Hepatic stellate cell (primary cell): Measurements from ENCODE around the gene PCGF3.
"Not testable (repeated sequence)": the region's sequence is repeated elsewhere in the genome, so short reads cannot be mapped to it uniquely, and the experiment has no call there.

Experiments
- DNase-seq: peaks from one replicate; pipeline ENCODE4 v3.0.0; 2011; ENCODE audit warnings: low spot score

PCGF3 gene

GRCh38 chr4:668219-668618 is 37.4 kb upstream of the PCGF3 start:
- not testable (repeated sequence) for DNase-seq

DNA sequence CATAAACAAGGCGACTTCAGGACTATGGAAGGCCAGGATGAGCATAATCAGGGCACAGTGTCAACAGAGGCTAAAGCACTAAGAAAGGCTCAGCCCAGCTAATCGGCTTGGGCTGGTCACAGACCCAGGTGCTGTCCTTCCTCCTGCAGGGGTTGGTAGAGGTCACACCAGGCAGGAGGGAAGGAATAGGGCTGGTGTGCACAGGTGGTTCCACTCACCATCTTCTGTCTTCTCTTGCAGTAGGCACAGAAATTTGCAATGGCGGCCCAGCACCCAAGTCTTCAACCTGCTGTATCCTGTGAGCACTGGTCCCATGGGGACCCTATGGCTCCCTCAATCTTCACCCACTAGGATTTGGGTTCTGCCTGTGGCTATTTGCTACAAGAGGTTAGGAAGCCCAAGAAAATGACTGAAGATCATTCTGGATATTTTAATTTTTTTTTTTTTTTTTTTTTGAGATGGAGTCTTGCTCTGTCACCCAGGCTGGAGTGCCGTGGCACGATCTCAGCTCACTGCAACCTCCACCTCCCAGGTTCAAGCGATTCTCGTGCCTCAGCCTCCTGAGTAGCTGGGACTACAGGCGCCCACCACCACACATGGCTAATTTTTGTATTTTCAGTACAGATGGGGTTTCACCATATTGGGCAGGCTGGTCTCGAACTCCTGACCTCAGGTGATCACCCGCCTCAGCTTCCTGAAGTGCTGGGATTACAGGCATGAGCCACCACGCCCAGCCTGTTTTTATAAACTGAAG is 35.6 kb upstream of the PCGF3 start:
- DNase-seq: not testable (repeated sequence)

DNA sequence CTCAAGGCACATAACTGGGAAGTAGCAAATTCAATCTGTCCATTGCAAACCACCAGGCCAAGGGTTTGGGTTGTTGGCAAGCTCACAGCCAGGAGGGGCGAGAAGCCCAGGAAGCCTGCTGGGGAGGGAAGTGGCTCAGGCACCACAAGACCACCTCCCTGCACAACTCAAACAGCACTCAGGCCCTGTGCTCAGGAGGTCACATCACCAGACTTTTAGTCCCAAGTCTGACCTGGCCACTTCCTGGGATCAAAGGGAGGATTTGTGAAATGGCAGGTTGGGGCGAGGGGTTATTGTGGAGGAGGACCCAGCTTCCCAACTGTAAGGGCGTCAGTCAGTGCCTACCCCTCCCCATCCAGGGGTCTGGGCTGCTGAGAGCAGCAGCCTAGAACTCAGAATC is 33.9 kb upstream of the PCGF3 start:
- DNase-seq: no peak

DNA sequence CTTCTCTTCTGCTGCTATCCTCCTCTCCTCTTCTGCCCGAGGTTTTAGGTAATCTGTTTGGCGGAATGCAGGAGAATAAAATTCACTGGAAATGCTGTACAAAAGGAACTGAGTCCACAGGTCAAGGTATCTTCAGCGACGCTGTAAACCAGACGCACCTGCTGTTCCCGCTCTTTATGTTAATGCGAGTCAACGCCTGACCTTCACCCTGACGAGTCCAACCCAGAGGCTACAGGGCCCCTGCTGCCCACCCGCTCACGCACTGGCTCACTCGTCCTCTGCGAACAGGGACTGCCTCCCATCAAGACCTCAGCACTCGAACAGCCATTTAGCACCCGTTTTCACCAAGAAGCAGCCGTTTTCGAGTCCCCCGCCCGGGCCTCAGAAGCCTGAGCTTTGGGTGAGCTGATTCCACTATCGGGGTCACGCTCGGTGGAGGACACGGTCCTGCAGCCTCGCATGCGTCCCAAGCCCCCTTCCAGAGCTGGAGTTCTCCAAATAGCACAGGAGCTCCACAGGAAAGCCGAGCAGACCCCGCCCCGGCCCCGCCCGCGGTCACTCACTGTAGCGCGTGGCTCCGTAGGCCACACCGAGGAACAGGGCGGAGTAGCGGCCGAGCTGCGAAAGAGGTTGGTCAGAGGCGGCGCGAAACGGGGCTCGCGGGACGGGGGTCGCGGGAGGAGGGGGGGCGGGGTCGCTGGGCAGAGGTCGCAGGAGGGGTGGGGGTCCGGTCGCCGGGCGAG is 32.1 kb upstream of the PCGF3 start:
- peak; percentile 61 for DNase-seq

DNA sequence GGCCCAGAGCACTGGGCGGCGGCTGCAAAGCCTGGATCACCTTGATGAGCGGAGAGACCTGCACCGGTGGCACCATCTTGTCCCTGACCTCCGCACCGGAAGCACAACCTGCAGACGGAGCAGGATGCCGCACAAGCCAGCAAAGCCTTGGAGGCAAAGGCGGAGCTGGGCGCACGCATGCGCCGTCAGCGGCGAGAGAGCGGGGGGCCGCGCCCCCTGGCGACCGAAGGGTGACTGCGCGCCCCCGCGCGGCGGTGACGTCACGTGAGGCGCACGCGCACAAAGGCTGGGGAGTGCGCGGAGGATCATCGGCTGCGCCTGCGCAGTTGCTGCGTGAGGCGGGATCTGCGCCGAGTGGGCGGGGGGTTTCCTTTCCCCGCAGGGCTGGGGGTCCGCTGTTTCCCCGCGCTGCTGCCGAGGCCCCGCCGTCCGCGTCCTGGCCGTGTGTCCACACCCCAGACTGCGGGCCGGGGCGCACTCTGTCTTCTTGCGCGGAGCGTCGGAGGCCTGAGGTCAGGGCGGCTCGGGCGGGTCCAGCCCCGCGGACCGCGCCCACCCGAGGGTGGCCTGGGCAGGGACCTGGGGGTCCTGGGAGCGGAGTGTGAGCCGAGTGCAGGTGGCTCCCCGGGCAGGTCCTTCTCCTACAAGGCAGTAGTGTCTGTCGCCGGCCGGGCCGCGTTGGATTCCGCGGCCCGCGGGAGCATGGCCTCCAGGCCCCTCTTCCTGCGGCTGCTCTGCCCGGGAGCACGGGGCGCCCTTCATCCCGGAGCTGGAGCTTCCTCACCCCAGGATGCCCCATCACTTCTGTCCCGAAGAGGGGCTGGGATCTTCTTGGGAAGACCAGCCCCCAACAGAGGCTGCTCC is 31.2 kb upstream of the PCGF3 start, which contains the start of the genes ATP5ME and MYL5:
Gene ATP5ME (minus strand): TSS at position 105 of the 864 bp plus-strand sequence. CDS start 29 bp downstream, at position 76.
Gene MYL5 (plus strand): TSS at position 371 of the 864 bp plus-strand sequence. CDS start 3,485 bp downstream, outside the sequence.
- DNase-seq: peak; percentile 100

GRCh38 chr4:675036-675882 is 30.4 kb upstream of the PCGF3 start:
- no peak for DNase-seq

GRCh38 chr4:675980-676870 is 29.4 kb upstream of the PCGF3 start:
- DNase-seq: no peak

DNA sequence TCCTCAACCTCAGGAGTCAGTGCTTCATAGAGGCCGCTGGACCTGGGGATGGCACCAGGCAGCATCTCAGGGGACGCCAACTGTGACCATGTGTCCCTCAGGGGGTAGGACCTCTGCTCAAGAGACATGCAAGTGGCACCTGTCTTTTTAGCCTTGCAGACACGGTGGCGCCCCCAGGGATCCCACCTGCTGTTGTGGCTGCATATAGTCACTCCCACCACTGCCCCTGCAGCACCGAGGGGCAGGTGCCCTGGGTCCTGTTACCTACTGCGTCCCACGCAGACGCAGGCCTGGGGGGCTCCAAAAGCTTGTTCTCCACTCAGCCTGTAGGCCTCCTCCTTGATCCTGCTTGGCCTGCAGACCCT is 28.8 kb upstream of the PCGF3 start:
- no peak for DNase-seq

DNA sequence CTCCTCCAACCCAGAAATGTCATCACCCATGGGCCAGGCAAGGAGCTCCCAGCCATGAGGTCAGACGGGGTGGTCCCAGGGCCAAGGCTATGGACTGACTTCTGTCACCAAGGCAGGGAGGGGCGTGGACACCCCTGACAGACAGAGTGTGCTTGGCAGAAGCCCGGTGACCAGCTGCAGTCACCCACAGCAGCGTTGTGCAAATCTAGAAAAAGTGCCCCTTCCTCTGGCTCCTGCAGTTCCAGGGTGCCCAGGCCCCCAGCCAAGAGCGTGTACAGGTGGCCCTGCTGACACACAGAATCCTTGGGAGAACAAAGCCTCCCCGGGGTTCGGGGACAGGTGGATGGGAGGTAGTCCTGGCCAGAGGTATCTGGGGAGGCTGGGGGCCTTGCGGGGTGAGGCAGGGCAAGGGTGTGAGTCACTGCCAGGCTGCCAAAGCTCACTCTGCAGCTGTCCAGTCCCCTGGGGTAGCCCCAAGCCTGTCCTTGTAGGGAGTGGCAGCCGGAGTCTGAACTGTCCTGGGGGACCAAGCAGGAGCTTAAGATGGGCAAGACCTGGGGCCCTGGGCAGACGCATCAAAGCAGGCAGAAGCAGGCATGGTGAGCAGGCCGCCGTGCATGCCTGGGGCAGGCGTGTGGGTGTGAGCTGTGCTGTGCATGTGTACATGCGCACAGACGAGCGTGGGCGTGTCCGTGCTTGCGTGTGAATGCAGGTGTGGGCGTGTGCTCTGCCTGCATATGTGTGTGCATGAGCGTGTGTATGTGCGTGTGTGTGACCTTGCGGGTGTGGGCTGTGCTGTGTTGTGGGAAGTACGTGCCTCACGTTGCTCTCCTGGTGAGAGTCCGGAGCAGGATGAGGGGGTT is 28.0 kb upstream of the PCGF3 start:
- DNase-seq: no peak

GRCh38 chr4:678331-679103 is 27.1 kb upstream of the PCGF3 start:
- no peak for DNase-seq

GRCh38 chr4:679104-679481 is 26.5 kb upstream of the PCGF3 start:
- DNase-seq: no peak

DNA sequence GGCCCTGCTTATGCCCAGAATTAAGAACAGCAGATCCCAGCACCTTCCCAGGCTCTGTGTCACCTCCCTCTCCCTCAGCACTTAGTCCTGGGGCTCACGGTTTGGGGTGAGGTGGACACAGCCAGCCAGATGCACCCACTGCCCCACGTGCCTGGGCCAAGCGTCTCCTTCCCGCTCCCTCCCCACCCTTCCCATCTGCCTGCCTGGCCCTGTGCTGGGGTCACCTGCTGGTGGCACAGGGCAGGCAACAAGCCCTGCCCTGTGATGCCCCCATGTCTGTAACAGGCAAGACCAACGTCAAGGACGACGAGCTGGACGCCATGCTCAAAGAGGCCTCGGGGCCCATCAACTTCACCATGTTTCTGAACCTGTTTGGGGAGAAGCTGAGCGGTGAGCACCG is 26.0 kb upstream of the PCGF3 start:
- no peak for DNase-seq

- no peak for DNase-seq
These were observed 25.5 kb upstream of the PCGF3 start for GRCh38 chr4:680091-680490.

GRCh38 chr4:680551-680927 is 25.1 kb upstream of the PCGF3 start:
- DNase-seq: peak; percentile 80

DNA sequence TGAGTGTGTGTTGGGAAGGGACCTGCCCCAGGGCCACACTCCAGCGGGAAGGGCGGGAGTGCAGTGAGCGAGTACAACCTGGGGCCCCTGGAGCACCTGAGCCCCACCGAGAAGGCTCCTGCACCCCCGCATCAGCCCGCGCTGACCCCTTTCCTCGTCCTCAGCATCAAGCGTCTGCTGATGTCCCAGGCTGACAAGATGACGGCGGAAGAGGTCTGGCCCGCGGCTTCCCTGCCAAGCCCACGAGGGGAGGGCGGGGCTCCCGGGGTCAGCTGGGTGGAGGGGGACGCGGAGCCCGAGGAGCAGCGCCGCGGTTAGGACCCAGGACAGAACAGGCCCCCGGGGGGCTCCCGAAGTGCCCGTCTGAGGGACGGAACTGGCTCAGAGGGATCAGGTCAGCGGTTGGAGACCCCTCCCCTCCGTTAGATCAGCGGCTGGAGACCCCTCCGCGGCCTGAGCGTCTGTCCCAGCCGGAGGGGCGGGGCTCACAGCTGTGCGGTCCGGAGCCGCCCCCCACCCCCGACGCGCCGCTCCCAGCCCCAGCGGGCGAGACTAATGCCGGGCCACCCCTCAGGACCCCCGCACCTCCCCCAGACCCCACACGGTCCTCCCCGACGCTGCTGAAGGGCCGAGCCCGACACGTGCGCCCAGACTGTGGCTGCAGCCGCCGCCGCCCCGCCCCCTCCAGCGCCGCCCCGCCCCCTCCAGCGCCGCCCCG is 24.5 kb upstream of the PCGF3 start:
- DNase-seq: peak; percentile 74

- no peak for DNase-seq
These were observed 23.7 kb upstream of the PCGF3 start for GRCh38 chr4:681736-682451.

GRCh38 chr4:682490-683172 is 23.0 kb upstream of the PCGF3 start:
- DNase-seq: no peak
